HG03354 (cell line): ENCODE measurements around the gene TRPC5OS.

ENCODE experiments used
- ATAC-seq: cut with Tn5 transposase; IDR thresholded peaks from one replicate; pipeline ENCODE4 v1.9.1; 2021; ENCODE audit warnings: mild to moderate bottlenecking; ENCODE audit not compliant: unreplicated experiment, poor library complexity, severe bottlenecking

The TRPC5OS gene

GRCh38 chrX:111888600-111888999 is 12.6 kb downstream of the TRPC5OS start:
- no peak for ATAC-seq

- no peak for ATAC-seq
Observed at GRCh38 chrX:111892375-111892774, 16.4 kb downstream of the TRPC5OS start.

GRCh38 chrX:111896148-111896547 is 20.2 kb downstream of the TRPC5OS start:
- ATAC-seq = no peak

- no peak for ATAC-seq
Observed at GRCh38 chrX:111914398-111915090, 38.6 kb downstream of the TRPC5OS start.

- ATAC-seq = no peak
Observed at GRCh38 chrX:111917591-111917990, 41.6 kb downstream of the TRPC5OS start.

GRCh38 chrX:111928456-111928855 is 52.5 kb downstream of the TRPC5OS start:
- no peak for ATAC-seq
